Keratinocyte (primary cell): Measurements from ENCODE around the gene TAS1R3. TPM values are rescaled to one million over a fixed set of nuclear protein-coding genes. Genes with fewer than 3 reads are reported as not detected.

Experiments
- DNase-seq: peaks from one replicate; pipeline ENCODE4 v3.0.0-alpha.2; 2011; ENCODE audit warnings: low read depth, missing footprints, low spot score
- FAIRE-seq: peaks from 2 replicates; lab custom pipeline; 2011; peaks lifted over from hg19 to GRCh38; lab: Jason Lieb, UNC
- H2AFZ ChIP-seq: 2 replicates; pipeline ENCODE4 v1.6.0; 2012; ENCODE audit warnings: low read length, control low read depth, inconsistent platforms; ENCODE audit not compliant: control insufficient read depth
- H3K27ac ChIP-seq: 2 replicates; pipeline ENCODE4 v1.5.1; 2011; ENCODE audit warnings: low read length; ENCODE audit not compliant: control insufficient read depth, insufficient read depth
- H3K27me3 ChIP-seq: 3 replicates; pipeline ENCODE4 v1.6.0; 2011; ENCODE audit warnings: low read length; ENCODE audit not compliant: control insufficient read depth, insufficient read depth; ENCODE audit errors: extremely low read depth
- H3K36me3 ChIP-seq, 2 experiments: 2 replicates in 1 of 2; 3 replicates in 1 of 2; pipeline ENCODE4 v1.5.1; 2011; ENCODE audit warnings: low read length in 2 of 2, mild to moderate bottlenecking in 1 of 2; ENCODE audit not compliant: control insufficient read depth in 2 of 2, insufficient read depth in 2 of 2; ENCODE audit errors: extremely low read depth in 1 of 2
- H3K4me1 ChIP-seq: 3 replicates; pipeline ENCODE4 v1.5.1; 2011; ENCODE audit warnings: low read length; ENCODE audit not compliant: control insufficient read depth, insufficient read depth; ENCODE audit errors: extremely low read depth
- H3K4me2 ChIP-seq: 3 replicates; pipeline ENCODE4 v1.6.0; 2011; ENCODE audit warnings: low read depth, low read length; ENCODE audit not compliant: control insufficient read depth, insufficient read depth; ENCODE audit errors: extremely low read depth
- H3K4me3 ChIP-seq, 3 experiments: fragments of 200-600 bp in 1 of 3; sonication (generic) in 1 of 3; 2 replicates in 2 of 3; 3 replicates in 1 of 3; pipeline ENCODE4 v1.5.1; 2011 to 2016; ENCODE audit warnings: low read length in 3 of 3, mild to moderate bottlenecking in 3 of 3, control low read depth in 2 of 3, inconsistent platforms in 1 of 3, low read depth in 1 of 3, mixed read lengths in 1 of 3, mixed run types in 1 of 3, moderate library complexity in 1 of 3; ENCODE audit not compliant: control insufficient read depth in 2 of 3, insufficient read depth in 2 of 3; ENCODE audit errors: extremely low read depth in 1 of 3
- H3K79me2 ChIP-seq: 2 replicates; pipeline ENCODE4 v1.6.0; 2012; ENCODE audit warnings: low read length; ENCODE audit not compliant: control insufficient read depth, insufficient read depth
- H3K9ac ChIP-seq: 3 replicates; pipeline ENCODE4 v1.6.0; 2011; ENCODE audit warnings: low read length; ENCODE audit not compliant: control insufficient read depth, insufficient read depth; ENCODE audit errors: extremely low read depth
- H3K9me1 ChIP-seq: 3 replicates; pipeline ENCODE4 v1.6.0; 2011; ENCODE audit warnings: low read length; ENCODE audit not compliant: control insufficient read depth, insufficient read depth; ENCODE audit errors: extremely low read depth
- H3K9me3 ChIP-seq: 2 replicates; pipeline ENCODE4 v1.5.1; 2012; ENCODE audit warnings: low read depth, low read length; ENCODE audit not compliant: control insufficient read depth
- H4K20me1 ChIP-seq: 3 replicates; pipeline ENCODE4 v1.6.0; 2011; ENCODE audit warnings: low read length; ENCODE audit not compliant: control insufficient read depth, insufficient read depth; ENCODE audit errors: extremely low read depth
- EZH2 ChIP-seq: IDR thresholded peaks from one replicate; pipeline ENCODE4 v1.6.1; 2012; ENCODE audit warnings: inconsistent platforms, mild to moderate bottlenecking, low read length, moderate library complexity
- dilution Hi-C: fragments of 300-500 bp; cut with MboI; formaldehyde crosslinking; loops from one replicate; pipeline ENCODE4 v1.7.0; 2020; ENCODE audit warnings: low sequenced_read_pairs; ENCODE audit not compliant: extremely low pct_ligation_motif_present
- polyA plus RNA-seq, 5 experiments: library from polyadenylated mRNA; depleted of rRNA in 3 of 5; stranded (reverse) in 3 of 5; stranded (forward) in 1 of 5; unstranded in 1 of 5; fragments of >200 nt; gene quantifications; 1 replicate in 1 of 5; 2 replicates in 3 of 5; 3 replicates in 1 of 5; pipeline versions ENCODE4 v1.2.1 to v1.2.3, GENCODE V29; 2011 to 2012; ENCODE audit warnings: missing spikeins in 2 of 5, low read depth in 1 of 5, low replicate concordance in 1 of 5
- TF ChIP-seq, protein P1 (sequence below), 3 experiments: IDR thresholded peaks in 1 of 3; conservative IDR thresholded peaks in 1 of 3; optimal IDR thresholded peaks in 1 of 3; 2 replicates in 2 of 3; 3 replicates in 1 of 3; pipeline versions ENCODE3 to v1.5.1; 2011; ENCODE audit warnings: low read length in 3 of 3, mild to moderate bottlenecking in 3 of 3, moderate library complexity in 2 of 3, control low read depth in 1 of 3, inconsistent platforms in 1 of 3; ENCODE audit not compliant: insufficient read depth in 2 of 3; ENCODE audit errors: extremely low read depth in 1 of 3

The TAS1R3 gene
- polyA plus RNA-seq, 1 donor (not counting 4 experiments of a cell fraction or from before 2014, with no cell fraction given) = 0.04 TPM

DNA sequence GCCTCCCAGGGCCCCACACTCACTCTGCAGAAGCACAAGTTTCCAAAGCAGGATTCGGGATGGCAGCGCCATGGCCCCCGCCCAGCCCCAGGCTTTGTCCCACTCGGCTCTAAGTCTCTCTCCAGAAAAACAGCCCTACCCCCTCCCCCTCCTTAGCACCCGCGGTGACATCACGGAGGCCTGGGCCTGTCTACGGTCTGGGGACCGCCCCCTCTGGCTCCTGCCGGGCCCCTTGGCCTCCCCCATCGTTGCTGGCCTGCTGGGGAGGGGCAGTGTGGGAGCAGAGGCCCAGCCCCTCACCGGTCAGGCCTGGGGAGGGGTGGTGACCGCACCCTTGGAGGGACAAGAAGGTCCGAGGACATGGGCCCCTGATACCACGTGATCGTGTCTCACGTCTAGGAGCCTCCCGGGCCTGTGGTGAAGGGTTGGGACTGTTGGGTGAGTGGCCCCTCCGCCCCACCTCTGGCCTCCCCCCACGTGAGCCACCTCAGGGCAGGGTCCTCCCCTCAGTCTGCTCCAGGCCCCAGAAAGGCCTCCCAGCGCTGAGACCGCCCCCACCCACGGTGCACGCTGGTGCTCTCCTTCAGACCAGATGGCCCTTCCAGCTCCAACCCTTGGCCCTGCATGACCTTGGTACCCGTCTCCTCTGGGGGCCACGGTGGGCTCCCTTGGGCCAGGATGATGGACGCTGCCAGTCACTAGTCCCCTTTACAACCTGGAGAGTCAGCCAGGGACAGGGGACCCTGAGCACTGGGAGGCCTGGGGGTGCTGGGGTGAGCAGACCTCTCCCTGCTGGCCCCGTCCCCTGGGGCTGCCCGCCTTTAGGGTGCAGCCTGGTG, 27.6 kb downstream of the TAS1R3 start, which contains the start of gene MXRA8:
Gene MXRA8, minus strand, starts transcription at position 123 of the 839 bp plus-strand sequence. Its CDS starts 51 bp downstream, at position 72.
- no peak for DNase-seq

DNA sequence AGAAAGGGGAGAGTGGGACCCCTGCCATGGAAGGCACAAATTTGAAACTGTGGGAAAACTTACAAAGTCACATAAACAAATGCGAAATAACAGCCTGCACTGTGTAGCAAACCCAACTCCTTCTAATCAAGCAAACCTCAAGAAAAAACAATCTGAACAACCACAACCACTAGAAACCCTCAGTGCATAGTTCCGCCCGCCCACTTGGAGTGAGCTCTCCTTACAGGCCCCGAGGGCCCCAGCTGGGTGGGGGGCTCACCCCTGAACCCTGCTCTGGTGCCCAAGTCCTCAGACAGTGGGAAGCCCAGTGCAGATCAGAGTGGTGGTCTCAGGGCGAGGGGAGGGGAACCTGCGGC, 28.2 kb downstream of the TAS1R3 start:
- FAIRE-seq (no peak), DNase-seq (no peak)
- H3K36me3 ChIP-seq = no peaks in the 10 kb centered on the region
- dilution Hi-C loops = no loop called here
- no peaks in the 10 kb centered on the region for H3K9me3 ChIP-seq
- H3K4me3 ChIP-seq = no peak overlapping the region
- H3K79me2 ChIP-seq = no peaks in the 10 kb centered on the region
- H2AFZ ChIP-seq = no peak overlapping the region
- H3K27me3 ChIP-seq = peaks cover 6% of the 10 kb centered on the region
- no peak overlapping the region for H3K9ac ChIP-seq
- no peak overlapping the region for H3K4me2 ChIP-seq
- peaks cover 22% of the 10 kb centered on the region for H3K4me1 ChIP-seq
- TF ChIP-seq EZH2 = no peak
- TF ChIP-seq, protein P1, sequence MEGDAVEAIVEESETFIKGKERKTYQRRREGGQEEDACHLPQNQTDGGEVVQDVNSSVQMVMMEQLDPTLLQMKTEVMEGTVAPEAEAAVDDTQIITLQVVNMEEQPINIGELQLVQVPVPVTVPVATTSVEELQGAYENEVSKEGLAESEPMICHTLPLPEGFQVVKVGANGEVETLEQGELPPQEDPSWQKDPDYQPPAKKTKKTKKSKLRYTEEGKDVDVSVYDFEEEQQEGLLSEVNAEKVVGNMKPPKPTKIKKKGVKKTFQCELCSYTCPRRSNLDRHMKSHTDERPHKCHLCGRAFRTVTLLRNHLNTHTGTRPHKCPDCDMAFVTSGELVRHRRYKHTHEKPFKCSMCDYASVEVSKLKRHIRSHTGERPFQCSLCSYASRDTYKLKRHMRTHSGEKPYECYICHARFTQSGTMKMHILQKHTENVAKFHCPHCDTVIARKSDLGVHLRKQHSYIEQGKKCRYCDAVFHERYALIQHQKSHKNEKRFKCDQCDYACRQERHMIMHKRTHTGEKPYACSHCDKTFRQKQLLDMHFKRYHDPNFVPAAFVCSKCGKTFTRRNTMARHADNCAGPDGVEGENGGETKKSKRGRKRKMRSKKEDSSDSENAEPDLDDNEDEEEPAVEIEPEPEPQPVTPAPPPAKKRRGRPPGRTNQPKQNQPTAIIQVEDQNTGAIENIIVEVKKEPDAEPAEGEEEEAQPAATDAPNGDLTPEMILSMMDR (optimal IDR thresholded peaks at IDR 0.05 in 1 of 3, IDR thresholded peaks at IDR 0.05 in 1 of 3, conservative IDR thresholded peaks at IDR 0.05 in 1 of 3; ENCODE audit: extremely low read depth in 1 of 3, insufficient read depth in 2 of 3, low read length in 3 of 3) = no peak
- H4K20me1 ChIP-seq = no peaks in the 10 kb centered on the region
- no peak overlapping the region for H3K27ac ChIP-seq
- H3K9me1 ChIP-seq = no peaks in the 10 kb centered on the region

More for the DNA sequence above, 27.6 kb downstream of the TAS1R3 start, which contains the start of gene MXRA8:
- Histone ChIP-seq H4K20me1 (no peaks in the 10 kb centered on the region), H3K9me3 (no peaks in the 10 kb centered on the region), H3K9me1 (no peaks in the 10 kb centered on the region), H3K36me3 (no peaks in the 10 kb centered on the region), H3K9ac (no peak within 1 kb of the TSS), H2AFZ (no peak within 1 kb of the TSS), H3K4me2 (no peak within 1 kb of the TSS), H3K4me1 (peaks cover 19% of the 10 kb centered on the region), H3K27ac (no peak within 1 kb of the TSS), H3K27me3 (peaks cover 8% of the 10 kb centered on the region), H3K79me2 (no peaks in the 10 kb centered on the region), H3K4me3 (no peak within 1 kb of the TSS)
- FAIRE-seq = no peak
- dilution Hi-C loops = no loop called here
- TF ChIP-seq, protein P1 (optimal IDR thresholded peaks at IDR 0.05 in 1 of 3, IDR thresholded peaks at IDR 0.05 in 1 of 3, conservative IDR thresholded peaks at IDR 0.05 in 1 of 3; ENCODE audit: extremely low read depth in 1 of 3, insufficient read depth in 2 of 3, low read length in 3 of 3) = no peak
- TF ChIP-seq EZH2 = no peak
